ENCODE results near the gene PRR36. TPM values are rescaled to one million over a fixed set of nuclear protein-coding genes. Genes with fewer than 3 reads are reported as not detected.

The PRR36 gene
- total and polyA plus RNA-seq, 10 donors = 0.02 to 0.43 (median 0.09) TPM; not detected in 3

Other genes with a start within 250 kb of the PRR36 start
- gene XAB2, start 244.8 kb downstream of the PRR36 start, total RNA-seq = 10 to 100 TPM; 37.2 to 52.2 (median 41.4) TPM
- 10 to 100 TPM; 31.8 to 49.0 (median 48.3) TPM for gene XAB2, start 244.8 kb downstream of the PRR36 start, polyA plus RNA-seq
- gene PET100, start 244.6 kb downstream of the PRR36 start, total RNA-seq = 10 to 100 TPM in 6 of 7 donors, 1 to 10 TPM in 1; 8.7 to 94.5 (median 77.3) TPM
- 100 to 1,000 TPM; 111 to 130 (median 125) TPM for gene PET100, start 244.6 kb downstream of the PRR36 start, polyA plus RNA-seq
- gene PCP2, start 240.7 kb downstream of the PRR36 start, total RNA-seq = 1 to 10 TPM in 6 of 7 donors, not detected in 1; 1.5 to 2.7 (median 2.0) TPM
- gene PCP2, start 240.7 kb downstream of the PRR36 start, polyA plus RNA-seq = 1 to 10 TPM; 2.5 to 5.9 (median 3.5) TPM
- 100 to 1,000 TPM; 144 to 455 (median 185) TPM for gene STXBP2, start 237.3 kb downstream of the PRR36 start, total RNA-seq
- 100 to 1,000 TPM in 1 of 3 donors, 10 to 100 TPM in 2; 58.8 to 198 (median 94.4) TPM for gene STXBP2, start 237.3 kb downstream of the PRR36 start, polyA plus RNA-seq
- 10 to 100 TPM in 4 of 7 donors, 1 to 10 TPM in 3; 5.4 to 44.0 (median 12.4) TPM for gene RETN, start 205.3 kb downstream of the PRR36 start, total RNA-seq
- gene RETN, start 205.3 kb downstream of the PRR36 start, polyA plus RNA-seq = 10 to 100 TPM; 26.0 to 60.6 (median 51.1) TPM
- 10 to 100 TPM; 12.9 to 95.6 (median 28.7) TPM for gene MCEMP1, start 197.3 kb downstream of the PRR36 start, total RNA-seq
- gene MCEMP1, start 197.3 kb downstream of the PRR36 start, polyA plus RNA-seq = 10 to 100 TPM in 2 of 3 donors, 1 to 10 TPM in 1; 3.9 to 23.7 (median 11.7) TPM
- 10 to 100 TPM; 47.2 to 88.5 (median 77.4) TPM for gene TRAPPC5, start 193.6 kb downstream of the PRR36 start, total RNA-seq
- 100 to 1,000 TPM in 2 of 3 donors, 10 to 100 TPM in 1; 94.3 to 159 (median 128) TPM for gene TRAPPC5, start 193.6 kb downstream of the PRR36 start, polyA plus RNA-seq
- 100 to 1,000 TPM in 1 of 7 donors, 10 to 100 TPM in 6; 26.4 to 121 (median 47.0) TPM for gene FCER2, start 172.3 kb downstream of the PRR36 start, total RNA-seq
- 100 to 1,000 TPM in 2 of 3 donors, 10 to 100 TPM in 1; 48.0 to 108 (median 105) TPM for gene FCER2, start 172.3 kb downstream of the PRR36 start, polyA plus RNA-seq
- gene CLEC4G, start 142.3 kb downstream of the PRR36 start, total RNA-seq = 1 to 10 TPM in 3 of 7 donors, under 1 TPM in 3, not detected in 1; 0.34 to 4.0 (median 0.88) TPM
- gene CLEC4G, start 142.3 kb downstream of the PRR36 start, polyA plus RNA-seq = 1 to 10 TPM in 2 of 3 donors, under 1 TPM in 1; 0.50 to 1.3 (median 1.0) TPM
- 10 to 100 TPM in 2 of 7 donors, 1 to 10 TPM in 5; 1.1 to 22.2 (median 2.2) TPM for gene CD209, start 126.9 kb downstream of the PRR36 start, total RNA-seq
- under 1 TPM; 0.42 to 0.56 (median 0.46) TPM for gene CD209, start 126.9 kb downstream of the PRR36 start, polyA plus RNA-seq
- gene CLEC4M, start 111.1 kb downstream of the PRR36 start, total RNA-seq = 1 to 10 TPM in 1 of 7 donors, under 1 TPM in 1, not detected in 5; 0.89 to 3.3 TPM
- gene CLEC4M, start 111.1 kb downstream of the PRR36 start, polyA plus RNA-seq = under 1 TPM in 2 of 3 donors, not detected in 1; 0.12 to 0.26 TPM
- gene EVI5L, start 44.2 kb downstream of the PRR36 start, total RNA-seq = 10 to 100 TPM in 5 of 7 donors, 1 to 10 TPM in 2; 8.6 to 22.8 (median 13.8) TPM
- gene EVI5L, start 44.2 kb downstream of the PRR36 start, polyA plus RNA-seq = 1 to 10 TPM; 3.7 to 9.3 (median 3.7) TPM
- under 1 TPM in 1 of 7 donors, not detected in 6; 0.37 TPM for gene LRRC8E, start 14.1 kb upstream of the PRR36 start, total RNA-seq
- under 1 TPM in 1 of 3 donors, not detected in 2; 0.08 TPM for gene LRRC8E, start 14.1 kb upstream of the PRR36 start, polyA plus RNA-seq
- 10 to 100 TPM; 19.5 to 41.3 (median 32.9) TPM for gene MAP2K7, start 29.5 kb upstream of the PRR36 start, total RNA-seq
- gene MAP2K7, start 29.5 kb upstream of the PRR36 start, polyA plus RNA-seq = 10 to 100 TPM; 12.4 to 44.3 (median 18.9) TPM
- not detected for gene TGFBR3L, start 40.4 kb upstream of the PRR36 start, total RNA-seq
- gene TGFBR3L, start 40.4 kb upstream of the PRR36 start, polyA plus RNA-seq = under 1 TPM in 1 of 3 donors, not detected in 2; 0.11 TPM
- gene SNAPC2, start 45.9 kb upstream of the PRR36 start, total RNA-seq = 10 to 100 TPM; 13.8 to 23.9 (median 17.7) TPM
- gene SNAPC2, start 45.9 kb upstream of the PRR36 start, polyA plus RNA-seq = 10 to 100 TPM; 13.1 to 23.0 (median 19.3) TPM
- 1 to 10 TPM; 1.2 to 4.4 (median 2.1) TPM for gene CTXN1, start 51.7 kb upstream of the PRR36 start, total RNA-seq
- under 1 TPM; 0.11 to 0.96 (median 0.64) TPM for gene CTXN1, start 51.7 kb upstream of the PRR36 start, polyA plus RNA-seq
- 10 to 100 TPM; 33.2 to 94.9 (median 63.5) TPM for gene TIMM44, start 69.3 kb upstream of the PRR36 start, total RNA-seq
- gene TIMM44, start 69.3 kb upstream of the PRR36 start, polyA plus RNA-seq = 10 to 100 TPM; 37.4 to 67.3 (median 66.0) TPM
- gene ELAVL1, start 131.3 kb upstream of the PRR36 start, total RNA-seq = 10 to 100 TPM; 28.2 to 66.7 (median 52.9) TPM
- 10 to 100 TPM; 13.5 to 21.2 (median 18.9) TPM for gene ELAVL1, start 131.3 kb upstream of the PRR36 start, polyA plus RNA-seq
- 1 to 10 TPM in 1 of 7 donors, under 1 TPM in 2, not detected in 4; 0.55 to 1.2 (median 0.77) TPM for gene CCL25, start 178.4 kb upstream of the PRR36 start, total RNA-seq
- gene CCL25, start 178.4 kb upstream of the PRR36 start, polyA plus RNA-seq = under 1 TPM; 0.42 to 0.78 (median 0.51) TPM